HUES48 (cell line): ENCODE data around the gene GPR162.

ENCODE experiments used
- H3K27ac ChIP-seq: one replicate; pipeline ENCODE4 v1.7.0; 2013; ENCODE audit warnings: low read depth, low read length, inconsistent platforms
- H3K27me3 ChIP-seq: 2 replicates; pipeline ENCODE4 v1.6.1; 2013; ENCODE audit warnings: mild to moderate bottlenecking, low read length; ENCODE audit not compliant: control insufficient read depth, insufficient read depth
- H3K36me3 ChIP-seq: 2 replicates; pipeline ENCODE4 v1.6.1; 2013; ENCODE audit warnings: low read length; ENCODE audit not compliant: control insufficient read depth, insufficient read depth
- H3K4me1 ChIP-seq: 2 replicates; pipeline ENCODE4 v1.6.1; 2013; ENCODE audit warnings: mild to moderate bottlenecking, low read length; ENCODE audit not compliant: control insufficient read depth, insufficient read depth
- H3K4me3 ChIP-seq: 2 replicates; pipeline ENCODE4 v1.5.1; 2013; ENCODE audit warnings: mild to moderate bottlenecking, low read depth, low read length
- H3K9ac ChIP-seq: 2 replicates; pipeline ENCODE4 v1.6.1; 2013; ENCODE audit warnings: mild to moderate bottlenecking, low read depth, low read length, moderate library complexity
- H3K9me3 ChIP-seq: 2 replicates; pipeline ENCODE4 v1.6.1; 2013; ENCODE audit warnings: low read length; ENCODE audit not compliant: control insufficient read depth, insufficient read depth

Gene GPR162

DNA sequence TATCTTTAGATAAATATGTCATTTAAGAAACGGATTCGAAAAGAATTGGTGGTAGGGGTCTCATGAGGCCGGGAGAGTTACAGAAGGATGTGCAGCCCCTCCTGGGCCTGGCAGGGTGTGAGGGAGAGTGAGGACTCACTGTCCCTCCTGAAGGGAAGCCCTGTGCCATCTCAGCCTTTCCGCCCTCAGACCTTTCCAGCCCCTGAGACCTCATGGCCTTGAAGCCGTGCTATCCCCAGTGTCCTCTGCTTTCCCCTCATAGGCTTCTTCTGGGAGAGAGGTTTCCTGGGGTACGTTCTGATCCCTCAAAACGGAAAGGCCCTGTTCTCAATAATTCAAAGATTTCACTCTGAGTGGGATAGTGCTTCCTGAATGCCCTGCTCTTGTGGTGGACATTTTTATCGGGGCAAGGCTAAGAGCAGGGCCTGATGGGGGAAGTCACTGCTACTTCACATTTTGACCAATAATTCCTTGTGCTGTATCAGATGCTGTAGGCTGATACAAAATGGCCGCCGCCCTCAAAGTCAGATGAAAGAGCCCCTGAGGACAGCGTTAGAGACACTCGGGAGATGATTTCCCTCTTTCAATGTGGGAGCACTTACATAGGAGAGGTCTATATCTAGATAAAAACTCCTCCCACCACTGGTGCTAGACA is 31.0 kb upstream of the GPR162 start:
- Histone ChIP-seq H3K4me3 (no peak overlapping the region), H3K27ac (no peak overlapping the region), H3K9me3 (no peaks in the 10 kb centered on the region), H3K36me3 (no peaks in the 10 kb centered on the region), H3K9ac (no peak overlapping the region), H3K4me1 (peaks cover 18% of the 10 kb centered on the region), H3K27me3 (no peaks in the 10 kb centered on the region)

DNA sequence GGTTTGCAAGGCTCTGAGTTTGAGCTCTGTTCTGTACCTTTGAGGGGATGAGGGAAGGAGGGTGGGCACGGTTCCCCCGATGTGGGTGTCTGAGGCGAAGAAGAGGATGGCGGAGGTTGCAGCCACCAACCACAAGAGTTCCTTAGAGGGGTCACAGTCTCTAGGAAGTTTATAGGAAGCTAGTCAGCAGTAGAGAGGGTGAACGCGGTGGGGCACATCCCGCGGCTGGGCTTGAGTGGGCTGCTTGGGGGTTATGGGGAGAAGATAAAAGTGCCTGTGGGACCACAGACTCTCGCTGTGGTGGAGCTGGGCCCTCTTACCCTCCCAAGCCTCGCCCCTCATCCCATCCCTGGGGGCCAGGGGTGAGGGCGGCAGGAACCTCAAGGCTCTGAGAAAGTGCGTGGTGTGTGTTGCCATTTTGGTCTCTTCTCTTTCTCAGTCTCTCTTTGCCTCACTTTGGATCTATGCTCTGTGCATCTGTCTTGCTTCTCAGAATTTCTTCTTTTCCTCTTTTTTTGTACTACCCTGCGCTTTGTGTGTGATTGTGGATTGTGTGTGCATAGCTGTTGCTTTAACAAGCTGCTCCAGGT is 29.6 kb upstream of the GPR162 start:
- Histone ChIP-seq H3K9me3 (no peaks in the 10 kb centered on the region), H3K27me3 (no peaks in the 10 kb centered on the region), H3K9ac (no peak overlapping the region), H3K27ac (no peak overlapping the region), H3K4me3 (no peak overlapping the region), H3K36me3 (no peaks in the 10 kb centered on the region), H3K4me1 (peaks cover 9% of the 10 kb centered on the region)

DNA sequence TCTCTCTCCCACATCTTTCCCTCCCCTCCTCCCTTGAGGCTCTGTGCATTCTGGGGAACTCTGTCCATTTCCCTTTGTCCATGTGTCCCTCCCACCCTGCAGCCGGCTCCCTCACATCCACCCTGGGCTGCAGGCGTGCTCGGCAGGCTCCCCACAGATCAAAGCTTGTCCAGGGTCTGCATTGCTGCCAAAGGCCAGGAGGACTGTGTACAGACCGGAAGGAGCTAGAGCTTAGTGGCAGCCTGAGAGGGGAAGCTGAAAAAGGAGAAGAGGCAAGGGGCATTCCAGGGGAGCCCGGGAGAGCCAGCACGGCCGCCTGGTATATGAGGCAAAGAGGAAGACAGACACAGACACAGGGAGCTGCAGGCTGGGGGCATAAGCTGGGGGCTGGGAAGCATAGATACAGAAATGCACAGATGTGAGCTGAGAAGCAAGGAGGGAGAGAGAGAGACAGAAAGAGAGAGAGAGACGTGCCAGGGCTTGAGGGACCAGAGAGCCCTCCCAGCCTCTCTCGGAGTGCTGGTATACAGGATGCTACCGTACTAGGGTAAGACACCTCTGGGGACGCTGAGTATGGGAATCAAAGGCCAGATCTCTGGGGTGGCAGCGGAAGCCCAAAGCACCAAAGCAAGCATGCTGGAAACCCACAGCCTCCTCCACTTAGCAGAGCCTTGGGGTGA is 29.0 kb upstream of the GPR162 start:
- Histone ChIP-seq H3K36me3 (no peaks in the 10 kb centered on the region), H3K4me1 (0 out of 2 replicates have a peak, but pooled peaks cover 6% of the 10 kb centered on the region), H3K27me3 (no peaks in the 10 kb centered on the region), H3K4me3 (no peak overlapping the region), H3K9me3 (no peaks in the 10 kb centered on the region), H3K9ac (no peak overlapping the region), H3K27ac (no peak overlapping the region)

DNA sequence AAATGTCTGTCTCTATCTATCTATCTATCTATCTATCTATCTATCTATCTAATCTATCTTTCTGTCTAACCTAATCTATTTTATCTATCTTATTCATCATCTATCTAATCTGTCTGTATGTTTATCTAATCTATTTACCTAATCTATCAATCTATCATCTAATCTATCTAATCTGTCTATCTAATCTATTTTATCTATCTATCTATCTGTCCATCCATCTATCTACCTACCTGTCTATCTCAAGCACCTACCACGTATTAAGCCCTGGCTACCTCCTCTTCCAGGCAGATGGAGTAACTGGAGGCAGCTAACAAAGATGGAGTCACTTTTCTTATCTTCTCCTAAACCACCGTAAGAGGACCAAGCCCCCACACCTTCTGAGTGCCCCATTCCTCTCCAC is 26.5 kb upstream of the GPR162 start:
- no peaks in the 10 kb centered on the region for H3K9me3 ChIP-seq
- H3K27ac ChIP-seq, result no peak overlapping the region
- no peak overlapping the region for H3K4me3 ChIP-seq
- no peak overlapping the region for H3K9ac ChIP-seq
- no peaks in the 10 kb centered on the region for H3K4me1 ChIP-seq
- no peaks in the 10 kb centered on the region for H3K36me3 ChIP-seq
- no peaks in the 10 kb centered on the region for H3K27me3 ChIP-seq

DNA sequence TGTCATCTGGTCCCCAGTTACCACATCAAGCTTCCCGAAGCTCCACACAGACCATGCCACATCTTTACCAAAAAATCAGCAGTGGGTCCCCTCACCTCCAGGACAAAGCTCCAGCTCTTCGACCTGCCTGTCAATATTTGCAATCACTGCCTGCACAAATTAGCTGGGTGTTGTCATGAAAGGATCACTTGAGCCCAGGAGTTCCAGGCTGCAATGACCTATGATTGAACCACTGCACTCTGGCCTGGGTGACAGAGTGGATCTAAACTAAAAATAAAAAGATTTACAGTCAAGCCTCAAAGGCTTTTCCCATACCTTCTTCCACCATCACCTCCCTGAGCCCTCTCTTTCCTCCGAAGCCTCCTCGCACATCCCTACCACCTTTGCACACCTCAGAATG is 25.0 kb upstream of the GPR162 start:
- H3K27me3 ChIP-seq, result no peaks in the 10 kb centered on the region

DNA sequence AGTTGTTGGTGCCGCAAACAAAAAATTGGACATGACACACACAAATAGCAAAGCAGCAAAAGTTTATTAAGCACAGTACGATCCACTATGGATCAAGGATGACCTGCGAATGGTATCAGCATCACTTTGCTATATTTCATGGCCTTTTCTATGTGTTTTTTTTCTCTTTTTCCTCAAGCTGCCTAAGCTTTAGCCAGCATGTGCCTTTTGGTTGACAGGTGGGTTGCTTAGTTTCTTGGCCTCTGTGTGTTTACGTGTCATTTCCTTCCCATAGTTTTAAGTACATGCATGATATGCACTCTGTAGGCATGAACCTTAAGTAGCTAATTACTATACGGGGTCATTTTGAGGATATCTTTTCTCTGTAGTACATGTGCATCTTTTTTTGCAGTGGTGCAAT is 22.5 kb upstream of the GPR162 start:
- H3K4me3 ChIP-seq, result no peak overlapping the region
- no peaks in the 10 kb centered on the region for H3K4me1 ChIP-seq
- H3K36me3 ChIP-seq, result no peaks in the 10 kb centered on the region
- H3K9me3 ChIP-seq, result no peaks in the 10 kb centered on the region
- H3K27me3 ChIP-seq, result no peaks in the 10 kb centered on the region
- no peak overlapping the region for H3K27ac ChIP-seq
- H3K9ac ChIP-seq, result no peak overlapping the region

More for the DNA sequence above, 25.0 kb upstream of the GPR162 start:
- H3K36me3 ChIP-seq, result no peaks in the 10 kb centered on the region
- H3K4me3 ChIP-seq, result no peak overlapping the region
- no peaks in the 10 kb centered on the region for H3K4me1 ChIP-seq
- H3K9ac ChIP-seq, result no peak overlapping the region
- H3K27ac ChIP-seq, result no peak overlapping the region
- no peaks in the 10 kb centered on the region for H3K9me3 ChIP-seq

DNA sequence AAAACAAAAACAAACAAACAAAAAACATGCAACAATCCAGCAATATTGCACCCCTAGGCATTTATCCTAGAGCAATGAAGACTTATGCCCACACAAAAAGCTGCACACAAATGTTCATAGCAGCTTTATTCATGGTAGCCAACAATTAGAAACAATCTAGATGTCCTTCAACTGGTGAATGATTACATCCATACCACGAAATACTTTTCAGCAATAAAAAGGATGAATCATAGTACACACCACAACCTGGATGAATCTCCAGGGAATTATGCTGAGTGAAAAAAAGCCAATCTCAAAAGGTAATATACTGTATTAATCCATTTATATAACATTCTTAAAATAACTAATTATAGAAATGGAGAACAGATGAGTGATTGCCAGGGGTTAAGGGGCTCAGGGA is 14.5 kb upstream of the GPR162 start:
- H3K36me3 ChIP-seq, result no peaks in the 10 kb centered on the region
- no peak overlapping the region for H3K27ac ChIP-seq
- no peaks in the 10 kb centered on the region for H3K9me3 ChIP-seq
- no peak overlapping the region for H3K4me3 ChIP-seq
- H3K4me1 ChIP-seq, result peaks cover 9% of the 10 kb centered on the region
- no peak overlapping the region for H3K9ac ChIP-seq
- no peaks in the 10 kb centered on the region for H3K27me3 ChIP-seq

DNA sequence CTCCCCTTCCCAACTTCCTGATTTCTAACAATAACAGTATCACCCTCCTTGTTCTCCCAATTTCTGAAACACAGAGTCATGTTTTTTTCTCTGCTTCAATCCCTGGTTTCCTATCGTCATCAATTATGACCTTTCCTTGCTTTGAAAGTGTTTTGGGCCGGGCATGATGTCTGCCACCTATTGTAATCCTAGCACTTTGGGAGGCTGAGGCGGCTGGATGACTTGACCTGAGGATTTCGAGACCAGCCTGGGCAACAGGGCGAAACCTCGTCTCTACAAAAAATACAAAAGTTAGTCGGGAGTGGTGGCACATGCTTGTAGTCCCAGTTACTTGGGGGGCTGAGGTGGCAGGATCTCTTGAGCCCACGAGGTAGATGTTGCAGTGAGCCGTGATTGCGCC is 12.6 kb upstream of the GPR162 start:
- H3K9ac ChIP-seq, result no peak overlapping the region
- H3K27ac ChIP-seq, result no peak overlapping the region

DNA sequence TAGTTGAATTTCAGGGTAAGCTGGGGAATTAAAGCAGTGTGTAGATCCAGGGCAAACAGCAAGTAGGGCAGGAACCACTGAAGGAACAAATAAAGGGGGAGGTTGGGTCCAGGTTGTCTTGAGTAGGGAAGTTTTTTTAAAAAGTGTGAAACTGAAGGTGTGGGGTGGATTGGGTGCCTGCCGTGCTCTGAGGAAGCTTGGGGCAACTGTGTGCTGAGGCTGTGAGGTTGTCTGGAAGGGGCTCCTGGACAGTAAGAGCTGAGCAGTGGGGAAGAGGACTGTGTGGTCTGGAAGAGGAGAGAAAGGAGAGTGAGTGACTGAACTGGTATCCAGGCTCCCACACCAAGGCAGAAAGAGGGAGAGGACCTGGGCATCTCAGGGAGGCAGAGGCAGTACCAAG is 10.9 kb upstream of the GPR162 start:
- no peak overlapping the region for H3K9ac ChIP-seq
- no peak overlapping the region for H3K27ac ChIP-seq
- H3K27me3 ChIP-seq, result no peaks in the 10 kb centered on the region
- H3K4me1 ChIP-seq, result peaks cover 9% of the 10 kb centered on the region
- no peaks in the 10 kb centered on the region for H3K36me3 ChIP-seq
- H3K9me3 ChIP-seq, result no peaks in the 10 kb centered on the region
- no peak overlapping the region for H3K4me3 ChIP-seq

More for the DNA sequence above, 12.6 kb upstream of the GPR162 start:
- H3K9me3 ChIP-seq, result no peaks in the 10 kb centered on the region
- no peaks in the 10 kb centered on the region for H3K27me3 ChIP-seq
- peaks cover 9% of the 10 kb centered on the region for H3K4me1 ChIP-seq
- no peaks in the 10 kb centered on the region for H3K36me3 ChIP-seq
- H3K4me3 ChIP-seq, result no peak overlapping the region

DNA sequence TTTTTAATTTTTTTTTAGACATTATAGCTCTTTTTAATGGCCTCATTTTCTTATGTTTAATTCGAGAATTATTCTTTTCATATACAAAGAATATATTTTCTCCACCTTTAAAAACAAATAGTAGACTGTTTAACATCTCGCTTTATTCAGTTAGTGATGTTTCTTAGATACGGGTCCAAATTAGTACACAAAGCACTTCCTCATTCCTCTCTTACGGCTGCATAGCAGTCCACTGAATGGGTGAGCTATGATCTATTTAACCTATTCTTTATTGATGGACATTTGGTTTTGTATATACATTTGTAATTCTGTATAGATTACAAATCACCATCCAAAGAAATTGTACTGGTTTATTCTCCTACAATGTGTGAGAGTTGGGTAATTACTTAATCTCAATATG is 8.3 kb upstream of the GPR162 start:
- H3K27me3 ChIP-seq, result no peaks in the 10 kb centered on the region
- no peak overlapping the region for H3K27ac ChIP-seq
- H3K4me3 ChIP-seq, result no peak overlapping the region
- peaks cover 15% of the 10 kb centered on the region for H3K4me1 ChIP-seq
- H3K36me3 ChIP-seq, result no peaks in the 10 kb centered on the region
- no peak overlapping the region for H3K9ac ChIP-seq
- H3K9me3 ChIP-seq, result no peaks in the 10 kb centered on the region

DNA sequence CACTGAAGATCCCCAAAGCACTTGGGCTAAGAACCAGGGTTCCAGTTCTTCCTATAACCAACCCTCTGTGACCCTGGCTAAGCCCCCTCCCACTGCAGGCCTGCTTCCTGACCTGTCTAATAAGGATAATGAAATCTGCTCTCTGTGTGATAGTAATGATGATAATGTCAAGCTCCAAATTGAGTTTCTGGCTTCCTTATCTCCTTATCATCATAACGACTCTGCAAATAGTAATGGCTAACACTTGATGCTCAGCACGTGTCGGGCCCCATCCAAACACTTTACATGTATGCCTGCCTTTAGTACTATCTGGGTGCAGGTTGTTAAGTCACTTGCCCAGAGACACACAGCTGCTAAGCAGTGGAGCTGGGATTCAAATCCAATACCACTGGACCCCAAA is 5.0 kb upstream of the GPR162 start:
- Histone ChIP-seq H3K4me3 (no peak overlapping the region), H3K9ac (no peak overlapping the region), H3K27me3 (peaks cover 12% of the 10 kb centered on the region), H3K27ac (no peak overlapping the region), H3K9me3 (no peaks in the 10 kb centered on the region), H3K36me3 (no peaks in the 10 kb centered on the region), H3K4me1 (peaks cover 18% of the 10 kb centered on the region)
